ENCODE data around the gene MATCAP1. TPM values are rescaled to one million over a fixed set of nuclear protein-coding genes. Genes with fewer than 3 reads are reported as not detected.

MATCAP1 gene
- total RNA-seq, 4 donors from 2014 or later, result 20.3 to 50.0 (median 32.4) TPM

DNA sequence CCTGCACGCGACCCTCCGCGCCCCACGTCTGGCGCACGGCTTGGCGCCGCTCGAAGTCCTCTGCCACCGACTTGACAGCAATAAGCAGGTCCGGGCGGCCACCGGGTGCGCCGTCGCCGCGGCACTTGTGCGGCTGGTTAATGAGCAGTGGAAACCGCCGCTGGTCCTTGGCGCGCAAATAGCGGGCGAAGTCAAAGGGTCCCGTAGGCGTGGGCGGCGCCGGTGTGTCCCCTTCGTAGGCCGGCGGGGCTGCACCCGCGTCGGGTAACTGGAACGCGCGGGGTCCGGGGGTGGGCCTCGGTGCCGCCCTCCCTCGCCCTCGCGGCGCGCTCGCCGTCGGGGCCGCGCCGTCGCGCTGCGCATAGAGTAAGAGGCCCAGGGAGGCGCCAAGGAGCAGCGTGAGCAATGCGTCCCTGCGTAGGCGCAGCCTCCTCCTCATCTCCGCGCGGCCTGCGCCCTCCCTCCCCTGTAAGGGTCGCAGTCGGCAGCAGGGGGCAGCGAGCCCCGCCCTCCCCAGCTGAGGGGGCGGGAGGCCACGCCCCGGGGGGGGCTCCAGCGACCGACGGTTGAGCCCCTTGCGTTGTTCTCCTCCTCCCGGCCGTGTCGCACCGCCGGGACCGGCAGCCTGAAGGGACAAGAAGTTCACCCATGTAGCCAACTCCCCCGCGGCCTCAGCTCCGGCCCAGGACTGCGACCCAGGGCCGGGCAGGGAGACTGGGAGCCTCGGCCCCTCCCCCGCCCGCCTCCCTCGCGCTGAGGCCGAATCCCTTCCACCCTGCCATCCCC lies 33.5 kb downstream of the MATCAP1 start:
- Histone ChIP-seq H3K36me3 (peaks cover 6 to 9% of the 10 kb centered on the region in 2 donors), H3K27me3 (no peaks in the 10 kb centered on the region), H3K9me3 (no peaks in the 10 kb centered on the region), H3K27ac (peak overlapping the region; percentile 73 to 85 (median 83)), H3K4me1 (peaks cover 14 to 37% of the 10 kb centered on the region in 2 donors), H3K4me3 (replicated peaks in 1 of 3) (peak overlapping the region; percentile 60 to 67 (median 61))
- no peak for TF ChIP-seq POLR2A (IDR thresholded peaks at IDR 0.05)
- TF ChIP-seq, protein P1, sequence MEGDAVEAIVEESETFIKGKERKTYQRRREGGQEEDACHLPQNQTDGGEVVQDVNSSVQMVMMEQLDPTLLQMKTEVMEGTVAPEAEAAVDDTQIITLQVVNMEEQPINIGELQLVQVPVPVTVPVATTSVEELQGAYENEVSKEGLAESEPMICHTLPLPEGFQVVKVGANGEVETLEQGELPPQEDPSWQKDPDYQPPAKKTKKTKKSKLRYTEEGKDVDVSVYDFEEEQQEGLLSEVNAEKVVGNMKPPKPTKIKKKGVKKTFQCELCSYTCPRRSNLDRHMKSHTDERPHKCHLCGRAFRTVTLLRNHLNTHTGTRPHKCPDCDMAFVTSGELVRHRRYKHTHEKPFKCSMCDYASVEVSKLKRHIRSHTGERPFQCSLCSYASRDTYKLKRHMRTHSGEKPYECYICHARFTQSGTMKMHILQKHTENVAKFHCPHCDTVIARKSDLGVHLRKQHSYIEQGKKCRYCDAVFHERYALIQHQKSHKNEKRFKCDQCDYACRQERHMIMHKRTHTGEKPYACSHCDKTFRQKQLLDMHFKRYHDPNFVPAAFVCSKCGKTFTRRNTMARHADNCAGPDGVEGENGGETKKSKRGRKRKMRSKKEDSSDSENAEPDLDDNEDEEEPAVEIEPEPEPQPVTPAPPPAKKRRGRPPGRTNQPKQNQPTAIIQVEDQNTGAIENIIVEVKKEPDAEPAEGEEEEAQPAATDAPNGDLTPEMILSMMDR (IDR thresholded peaks at IDR 0.05), result no peak
- intact Hi-C loops (cut with DNase I), result loop anchor here (5.0 to 10.0 kb wide), 2 partner anchors 45 to 123 kb away; partner anchors contain the start of genes CBFB and PHAF1
- 3 to 37% methylated on average over 7 to 13 of the region's 94 CpGs for WGBS, 2 donors
- peak; percentile 52 to 65 for DNase-seq

DNA sequence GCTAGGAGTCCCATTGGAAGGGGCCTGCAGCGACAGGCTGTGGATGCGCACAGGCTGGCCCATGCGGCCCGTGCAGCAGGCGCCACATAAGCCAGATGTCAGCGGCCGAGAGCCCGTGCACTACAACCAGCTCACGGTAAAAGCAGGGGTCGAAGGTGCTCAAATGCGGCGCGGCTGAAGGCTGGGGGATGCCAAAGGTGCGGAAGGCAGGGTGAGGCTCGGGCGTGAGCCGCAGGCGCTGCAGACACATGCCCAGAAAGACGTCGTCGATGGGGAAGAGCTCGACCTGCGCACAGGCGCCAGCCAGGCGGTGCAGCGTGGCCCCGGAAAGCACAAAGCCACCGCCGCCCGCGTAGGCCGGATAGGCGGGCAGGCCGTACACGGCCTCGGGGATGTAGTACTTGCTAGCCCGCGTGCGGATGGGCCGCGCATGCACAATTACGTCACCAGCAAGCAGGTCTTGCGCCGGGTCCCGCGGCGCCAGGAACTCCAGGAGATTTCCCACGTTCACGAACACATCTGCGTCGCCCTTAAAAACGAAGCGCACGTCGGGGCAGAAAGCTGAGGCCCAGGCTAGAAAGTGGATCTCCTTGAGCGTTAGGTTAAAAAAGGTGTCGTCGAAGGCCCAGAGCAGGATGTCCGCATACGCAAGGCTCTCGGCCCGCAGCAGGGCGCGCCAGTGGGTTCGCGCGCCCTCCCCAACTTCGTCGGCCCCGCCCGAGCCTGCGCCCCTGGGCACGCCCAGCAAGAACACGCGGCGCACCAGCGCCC lies 34.3 kb downstream of the MATCAP1 start:
- H3K4me1 ChIP-seq, result peaks cover 7 to 31% of the 10 kb centered on the region in 2 donors
- no peaks in the 10 kb centered on the region for H3K27me3 ChIP-seq
- 76 to 81% methylated on average over 66 to 76 of the region's 77 CpGs for WGBS, 2 donors
- DNase-seq, result no peak
- intact Hi-C loops (cut with DNase I), result loop anchor here (5.0 to 10.0 kb wide), 2 partner anchors 45 to 122 kb away; partner anchors contain the start of genes CBFB and PHAF1
- H3K9me3 ChIP-seq, result no peaks in the 10 kb centered on the region
- TF ChIP-seq POLR2A (IDR thresholded peaks at IDR 0.05), result no peak
- TF ChIP-seq, protein P1 (IDR thresholded peaks at IDR 0.05), result no peak
- H3K4me3 ChIP-seq (replicated peaks in 1 of 3), result peak overlapping the region in 1 of 3 donors; percentile 67
- no peak overlapping the region for H3K27ac ChIP-seq
- peaks cover 13 to 14% of the 10 kb centered on the region in 2 donors for H3K36me3 ChIP-seq

DNA sequence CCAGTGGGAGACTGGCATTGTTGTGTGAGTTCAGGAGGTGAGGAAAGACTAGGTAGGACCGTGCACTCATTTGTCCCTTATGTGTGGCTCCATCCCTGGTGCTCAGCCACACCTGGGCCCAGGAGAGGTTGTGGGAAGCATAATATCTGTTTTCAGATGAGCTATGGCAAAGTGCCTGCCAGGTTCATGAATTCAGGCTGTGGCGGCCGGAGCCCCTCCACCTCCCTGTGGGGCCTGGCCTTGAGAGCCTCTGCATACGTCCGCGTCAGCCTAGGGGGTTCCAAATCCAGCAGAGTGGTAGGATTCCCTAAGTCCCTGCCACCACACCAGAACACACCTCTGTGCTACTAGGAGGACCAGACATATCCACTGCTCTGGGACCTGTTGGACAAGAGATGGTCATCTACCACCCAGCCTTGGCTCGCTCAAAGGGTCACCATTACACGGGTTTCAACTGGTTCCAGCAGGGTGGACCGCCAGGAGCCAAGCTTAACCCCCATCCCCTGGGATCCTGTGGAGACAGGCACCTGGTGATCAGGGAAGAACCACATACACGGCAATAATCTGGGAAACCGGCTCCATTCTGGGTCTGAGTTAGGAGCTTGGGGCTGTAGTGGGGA lies 35.0 kb downstream of the MATCAP1 start:
- H3K36me3 ChIP-seq, result peaks cover 20 to 21% of the 10 kb centered on the region in 2 donors
- no peak for DNase-seq
- intact Hi-C loops (cut with DNase I), result no loop called here
- 90 to 96% methylated on average over 5 to 9 of the region's 11 CpGs for WGBS, 2 donors
- no peak overlapping the region for H3K4me3 ChIP-seq (replicated peaks in 1 of 3)
- H3K27ac ChIP-seq, result no peak overlapping the region
- H3K27me3 ChIP-seq, result no peaks in the 10 kb centered on the region
- peaks cover 7 to 31% of the 10 kb centered on the region in 2 donors for H3K4me1 ChIP-seq
- no peaks in the 10 kb centered on the region for H3K9me3 ChIP-seq
- TF ChIP-seq POLR2A (IDR thresholded peaks at IDR 0.05), result no peak
- TF ChIP-seq, protein P1 (IDR thresholded peaks at IDR 0.05), result no peak

DNA sequence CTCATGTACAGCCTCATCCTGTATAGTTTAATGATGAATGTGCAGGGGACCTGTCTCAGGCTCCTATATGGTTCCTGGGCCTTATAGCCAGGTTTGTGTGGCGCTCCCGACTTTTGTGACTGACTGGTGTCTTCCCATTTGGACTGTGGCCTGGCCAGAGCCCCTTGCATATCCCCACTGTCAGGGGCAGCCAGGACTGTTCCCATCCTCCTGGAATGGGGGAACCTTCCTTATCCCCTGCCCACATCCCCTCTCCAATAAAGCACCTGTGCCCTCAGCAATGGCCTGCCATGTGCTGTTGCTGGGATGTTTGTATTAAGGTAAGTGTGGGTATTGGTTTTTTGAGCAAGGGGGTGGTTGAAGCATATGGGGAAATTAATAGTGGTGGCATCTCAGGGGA lies 35.5 kb downstream of the MATCAP1 start:
- H3K36me3 ChIP-seq, result peaks cover 24 to 26% of the 10 kb centered on the region in 2 donors
- H3K9me3 ChIP-seq, result no peaks in the 10 kb centered on the region
- no peak for DNase-seq
- 96 to 97% methylated on average over 2 of the region's 2 CpGs for WGBS, 2 donors
- peaks cover 7 to 31% of the 10 kb centered on the region in 2 donors for H3K4me1 ChIP-seq
- no peak overlapping the region for H3K4me3 ChIP-seq (replicated peaks in 1 of 3)
- H3K27ac ChIP-seq, result no peak overlapping the region
- no peak for TF ChIP-seq POLR2A (IDR thresholded peaks at IDR 0.05)
- TF ChIP-seq, protein P1 (IDR thresholded peaks at IDR 0.05), result no peak
- intact Hi-C loops (cut with DNase I), result no loop called here
- no peaks in the 10 kb centered on the region for H3K27me3 ChIP-seq

Data from thyroid gland (tissue), 4 donors.